ENCODE data around the gene HOXA6.
A peak's percentile ranks its signal among the peaks of the same experiment; 100 is the strongest.

HOXA6 gene

DNA sequence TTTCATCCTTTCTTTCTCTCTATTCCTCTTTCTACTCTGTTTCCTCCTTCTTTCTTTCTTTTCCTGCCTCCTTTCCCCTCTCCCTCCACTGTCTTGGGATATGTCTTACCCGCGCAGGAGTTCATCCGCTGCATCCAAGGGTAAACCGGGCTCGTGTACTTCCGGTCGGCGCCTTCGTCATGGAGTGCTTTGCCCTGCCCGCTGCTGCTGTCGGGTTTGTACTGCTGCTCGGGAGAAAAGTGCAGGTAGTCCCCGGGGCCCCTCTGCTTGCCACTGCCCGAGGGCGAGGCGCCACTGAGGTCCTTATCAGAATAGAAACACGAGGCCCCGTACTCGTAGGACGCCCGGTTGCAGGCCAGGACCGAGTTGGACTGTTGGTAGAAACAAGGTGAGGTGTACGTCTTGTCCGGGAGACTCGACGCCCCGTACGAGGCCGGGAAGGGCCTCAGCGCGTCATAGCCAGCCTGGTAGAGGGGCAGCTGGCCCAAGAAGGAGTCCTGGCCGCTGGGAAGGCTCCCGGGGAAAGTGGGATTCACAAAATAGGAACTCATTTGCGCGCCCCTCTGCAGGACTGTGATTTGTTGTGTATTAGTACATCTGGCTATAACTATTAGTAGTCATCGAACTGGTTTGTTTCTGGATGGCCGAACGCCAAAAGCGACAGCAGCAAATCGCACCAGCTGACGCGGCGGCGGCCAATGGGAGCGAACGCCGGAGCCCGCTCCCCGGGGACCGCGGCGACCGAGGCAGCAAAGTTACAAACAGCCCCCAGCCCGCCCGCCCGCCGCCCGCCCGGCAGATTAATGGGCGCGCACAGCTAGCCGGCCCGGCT, at the start of gene HOXA6:
Gene HOXA6, minus strand, starts transcription at position 576 of the 832 bp plus-strand sequence. Its CDS starts 25 bp downstream, at position 551.
- DNase-seq = no peak

DNA sequence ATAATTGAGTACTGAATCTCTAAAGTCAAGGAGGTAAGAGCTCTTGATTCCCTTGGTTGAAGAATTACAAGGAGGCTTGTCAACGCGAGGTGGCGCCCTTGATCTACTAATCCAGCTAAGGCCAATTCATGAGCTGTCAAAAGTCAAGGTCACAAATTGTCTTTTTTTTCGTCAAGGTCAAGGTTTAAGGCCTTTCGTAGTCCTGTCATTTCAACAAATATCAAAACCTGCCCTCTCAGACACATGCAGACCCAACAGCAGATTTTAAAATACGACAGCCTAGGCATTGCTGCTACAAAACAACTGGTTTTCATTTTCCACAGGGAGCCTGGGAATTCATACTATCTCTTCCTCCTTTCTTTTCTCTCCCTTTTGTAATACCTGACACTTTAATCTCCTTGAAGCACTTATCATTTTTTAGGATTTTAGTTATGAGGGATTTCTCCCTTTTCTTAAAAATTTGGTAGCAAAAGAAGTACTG, 48.8 kb upstream of the HOXA6 start:
- peak; percentile 87 for DNase-seq

DNA sequence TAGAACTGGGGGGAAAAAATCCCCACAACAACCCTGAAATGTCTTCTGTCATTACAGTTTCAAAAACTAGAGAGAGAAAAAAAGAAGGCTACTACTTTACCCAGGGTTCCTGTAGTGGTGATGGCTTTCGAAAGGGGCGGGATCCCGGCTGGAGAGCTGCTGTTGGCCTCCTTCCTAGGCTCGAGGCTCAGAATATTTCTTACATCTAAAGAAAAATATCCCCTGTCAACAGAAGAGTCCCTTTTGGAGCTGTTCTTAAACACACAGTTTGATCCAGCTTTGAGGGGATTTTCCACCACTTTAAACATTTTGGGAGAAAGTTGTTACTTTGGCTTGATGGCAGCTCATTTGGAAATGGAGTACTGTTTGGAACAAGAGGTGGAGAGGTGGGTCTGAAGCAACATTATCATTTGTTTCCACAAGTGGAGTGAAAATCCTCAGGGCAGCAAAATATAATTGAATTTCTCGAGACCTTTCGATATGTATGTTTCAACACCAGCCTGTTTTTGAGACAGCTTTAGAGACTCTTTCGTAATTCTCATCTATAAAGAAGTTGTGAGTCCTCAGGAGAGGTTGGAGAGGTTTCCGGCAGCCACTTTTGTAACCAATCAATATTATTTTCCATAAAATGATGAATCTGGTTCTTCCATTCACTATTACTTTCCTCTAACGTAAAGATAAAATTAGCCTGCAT, 47.3 kb upstream of the HOXA6 start:
- no peak for DNase-seq

DNA sequence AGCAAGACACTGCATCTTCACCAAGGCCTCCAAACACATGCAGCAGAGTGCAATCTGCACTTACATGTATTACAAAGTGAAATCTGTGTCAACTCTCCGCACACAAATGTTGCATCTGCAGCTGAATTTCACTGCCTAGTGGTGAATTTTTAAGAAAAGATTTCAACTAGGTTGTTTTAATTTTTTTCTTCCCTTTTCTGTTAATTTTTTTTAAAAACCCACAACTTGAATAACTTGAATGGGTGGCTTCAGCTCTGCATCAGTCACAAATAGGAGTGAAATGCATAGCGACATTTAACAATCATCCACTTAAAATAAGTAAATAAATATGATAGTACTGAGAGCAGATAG, 46.4 kb upstream of the HOXA6 start:
- no peak for DNase-seq

DNA sequence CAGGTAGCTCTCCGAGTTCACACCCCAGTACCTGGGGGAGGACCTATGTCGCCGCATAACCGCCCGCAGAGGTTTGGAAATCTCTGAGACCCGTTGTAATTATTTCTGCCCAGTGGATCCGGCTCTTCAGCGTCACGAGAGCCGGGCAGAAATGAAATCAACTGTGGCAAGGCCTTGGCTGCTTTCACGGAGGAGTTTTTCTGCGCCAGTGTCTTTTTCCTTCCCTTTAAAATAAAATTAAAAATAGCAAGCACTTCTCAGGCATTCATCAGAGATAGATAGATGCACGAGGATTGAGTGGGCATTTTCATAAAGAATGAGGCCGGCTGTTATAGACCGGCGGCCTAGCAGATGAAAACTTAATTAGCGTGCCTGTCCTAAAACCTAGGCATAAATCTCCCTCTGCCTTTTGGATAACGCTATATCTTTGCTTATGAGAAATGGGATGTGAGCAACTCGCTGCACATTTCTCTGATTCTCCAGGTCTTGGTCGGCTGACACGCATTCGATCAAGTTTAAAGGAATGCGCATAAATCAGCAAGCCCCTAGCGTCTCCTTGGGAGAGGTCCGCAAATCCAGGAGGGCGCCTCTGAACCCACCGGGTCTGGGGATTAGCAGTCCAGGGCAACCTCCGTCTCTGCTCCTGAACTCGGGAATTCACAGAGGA, 45.9 kb upstream of the HOXA6 start:
- DNase-seq = no peak

DNA sequence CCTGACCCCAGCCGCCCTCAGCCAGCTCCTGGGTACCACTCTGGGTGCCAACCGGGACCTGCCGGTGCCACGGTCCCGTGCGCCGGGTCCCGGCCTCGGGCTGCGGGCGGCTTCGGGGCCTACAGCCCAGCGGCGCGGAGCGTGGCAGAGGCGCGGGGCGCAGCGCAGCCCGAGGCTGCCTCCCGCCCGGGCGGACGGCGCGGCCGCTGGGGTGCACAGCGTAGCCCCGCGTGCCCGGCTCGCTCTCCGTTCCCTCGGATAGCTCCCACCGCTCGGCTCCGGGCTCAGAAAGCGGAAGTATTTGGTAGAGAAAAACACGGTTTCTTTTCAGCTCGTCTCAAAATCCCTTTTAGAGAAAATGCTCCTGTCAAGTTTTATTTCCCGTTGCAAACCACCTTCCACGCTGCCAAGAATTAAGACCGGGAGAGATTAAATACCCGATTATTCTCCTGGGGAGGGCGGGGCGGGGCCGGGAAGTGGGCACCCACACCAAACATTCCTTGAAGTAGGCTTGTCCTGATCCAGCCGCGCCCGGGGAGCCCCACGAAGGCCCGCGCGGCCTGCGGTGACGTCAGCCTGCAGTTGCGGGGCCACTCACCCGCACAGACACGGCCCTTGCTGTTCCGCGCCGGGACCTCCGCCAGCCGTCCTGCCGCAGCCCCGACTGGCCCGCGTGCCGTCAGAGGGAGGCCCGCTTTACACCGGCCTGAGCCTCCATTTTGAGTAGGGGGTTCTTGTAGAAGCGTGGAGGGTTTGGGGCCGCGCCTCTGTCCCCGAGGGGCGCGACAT, 45.2 kb upstream of the HOXA6 start:
- no peak for DNase-seq

DNA sequence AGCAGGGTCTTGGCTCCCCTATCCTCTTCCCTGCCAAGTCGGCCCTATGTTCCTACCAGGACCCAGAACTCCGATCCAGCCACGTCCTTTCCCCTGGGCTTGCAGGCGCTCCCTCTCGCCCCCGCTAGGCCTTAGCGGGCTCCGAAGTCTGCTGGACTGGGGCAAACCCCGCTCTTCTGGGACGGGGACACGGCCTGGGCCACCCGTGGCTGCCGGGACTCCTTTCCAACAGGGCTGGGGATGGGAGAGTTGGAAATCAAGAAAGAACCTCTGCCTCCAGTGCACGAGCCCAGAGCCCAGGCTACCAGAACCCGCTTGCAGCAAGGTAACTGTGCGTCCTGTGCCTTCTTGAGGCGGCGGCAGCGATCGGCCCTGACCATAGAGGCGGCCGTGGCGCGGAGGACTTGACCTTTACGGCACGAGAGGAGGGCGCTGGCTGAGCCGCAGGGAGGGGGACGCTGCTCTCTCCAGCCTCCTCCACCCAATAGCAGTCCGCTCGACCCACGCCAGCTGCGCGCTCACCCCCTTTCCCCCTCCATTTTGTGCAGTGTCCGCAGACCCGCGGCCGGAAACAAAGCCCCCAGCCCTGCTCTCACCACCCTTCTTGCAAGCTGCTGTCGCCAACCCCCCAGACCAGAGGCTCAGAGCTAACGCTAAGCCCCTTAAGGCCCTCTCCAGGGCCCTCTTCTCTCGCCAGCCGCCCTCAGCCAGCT, 44.4 kb upstream of the HOXA6 start:
- no peak for DNase-seq

DNA sequence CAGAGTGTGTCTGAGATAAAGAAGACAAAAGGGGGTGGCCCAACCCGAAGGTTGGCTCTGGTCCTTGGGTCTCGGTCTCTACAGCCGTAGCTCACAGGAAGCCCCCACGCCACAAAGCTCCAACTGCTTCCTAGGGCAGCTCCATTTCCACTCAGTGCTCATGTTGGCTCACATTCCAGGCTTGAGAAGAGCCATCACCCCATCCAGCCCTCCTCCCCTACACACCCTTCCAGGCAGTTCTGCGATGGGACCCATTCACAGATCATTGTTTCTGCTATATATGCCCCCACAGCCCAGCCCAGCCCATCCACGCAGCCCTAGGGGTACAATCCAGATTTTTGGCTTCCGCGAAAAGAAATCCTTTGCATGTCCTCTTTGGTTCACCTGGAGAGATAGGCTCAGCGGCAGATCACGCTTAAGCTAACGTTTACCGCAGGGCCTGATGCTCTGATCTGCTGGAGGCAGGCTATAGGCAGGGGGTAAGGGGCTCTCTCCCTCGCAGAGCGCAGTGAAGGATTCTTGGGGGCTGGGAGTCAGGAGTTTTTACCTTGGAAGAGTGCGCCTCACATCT, 43.7 kb upstream of the HOXA6 start:
- DNase-seq = no peak

DNA sequence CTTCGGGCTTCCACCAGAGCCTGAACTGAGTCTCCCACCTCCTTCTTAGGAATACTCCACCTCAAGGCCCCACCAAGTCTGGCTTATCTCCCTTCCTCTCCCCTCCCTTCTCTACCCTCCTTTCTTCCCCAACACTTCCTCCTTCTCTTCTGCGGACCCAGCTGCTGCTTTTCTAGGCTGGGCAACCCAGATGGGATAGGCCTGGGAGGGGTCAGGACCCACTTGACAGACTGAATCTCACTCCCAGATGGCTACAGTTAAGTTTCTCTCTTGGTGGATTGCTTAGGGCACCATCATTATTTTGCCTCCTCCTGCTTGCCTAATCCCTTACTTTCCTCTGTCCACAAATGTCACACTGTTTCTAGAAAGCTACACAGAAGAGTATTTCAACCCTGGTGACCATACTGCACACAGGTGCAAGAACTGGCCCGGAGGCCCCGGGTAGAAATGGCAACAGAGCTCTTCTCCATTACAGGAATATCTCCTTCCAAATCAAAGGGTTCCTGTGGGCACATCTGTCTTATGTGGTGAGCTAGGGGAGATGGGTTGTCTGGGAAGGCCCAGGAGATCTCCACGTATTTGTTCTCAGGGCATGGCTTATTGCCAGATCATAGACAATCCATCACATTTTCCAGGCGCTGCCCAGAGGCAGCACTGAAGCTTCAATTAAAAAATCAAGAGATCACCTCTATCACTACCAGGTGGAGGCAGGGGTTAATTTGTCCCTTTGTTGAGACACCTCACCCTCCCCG, 42.6 kb upstream of the HOXA6 start:
- DNase-seq = no peak

DNA sequence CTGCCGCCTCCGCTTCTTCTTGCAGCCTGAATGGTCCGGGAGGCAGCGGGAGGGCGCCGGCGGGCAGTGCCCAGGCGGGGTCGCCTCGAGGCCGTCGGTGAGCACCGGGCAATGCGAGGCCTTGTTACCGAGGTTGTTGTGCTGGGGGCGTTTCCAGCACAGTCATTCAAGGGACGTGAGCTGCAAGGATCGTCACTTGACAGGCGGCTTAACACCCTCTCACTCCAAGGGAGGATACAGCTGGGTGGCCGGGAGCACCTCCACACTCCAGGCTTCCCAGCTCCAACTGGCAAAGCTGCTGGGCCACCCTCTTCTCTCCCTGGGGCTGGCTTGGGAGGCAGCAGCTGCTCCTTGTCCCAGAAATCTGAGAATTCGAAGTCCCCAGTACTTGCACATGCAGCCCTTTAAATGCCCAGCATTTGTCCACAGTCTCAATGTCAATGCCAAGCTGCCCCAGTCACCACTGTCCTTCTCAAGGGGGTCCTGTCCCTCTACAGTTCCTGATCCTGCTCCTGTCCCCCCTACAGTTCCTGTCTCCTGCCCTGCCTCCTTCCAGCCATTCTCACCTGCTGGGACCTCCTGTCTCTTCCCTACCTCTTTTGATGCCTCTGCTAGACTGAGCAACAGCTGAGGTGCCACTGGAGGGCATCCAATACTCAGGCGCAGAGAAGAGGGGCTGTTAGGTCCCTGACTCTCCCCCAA, 41.9 kb upstream of the HOXA6 start:
- DNase-seq = no peak

DNA sequence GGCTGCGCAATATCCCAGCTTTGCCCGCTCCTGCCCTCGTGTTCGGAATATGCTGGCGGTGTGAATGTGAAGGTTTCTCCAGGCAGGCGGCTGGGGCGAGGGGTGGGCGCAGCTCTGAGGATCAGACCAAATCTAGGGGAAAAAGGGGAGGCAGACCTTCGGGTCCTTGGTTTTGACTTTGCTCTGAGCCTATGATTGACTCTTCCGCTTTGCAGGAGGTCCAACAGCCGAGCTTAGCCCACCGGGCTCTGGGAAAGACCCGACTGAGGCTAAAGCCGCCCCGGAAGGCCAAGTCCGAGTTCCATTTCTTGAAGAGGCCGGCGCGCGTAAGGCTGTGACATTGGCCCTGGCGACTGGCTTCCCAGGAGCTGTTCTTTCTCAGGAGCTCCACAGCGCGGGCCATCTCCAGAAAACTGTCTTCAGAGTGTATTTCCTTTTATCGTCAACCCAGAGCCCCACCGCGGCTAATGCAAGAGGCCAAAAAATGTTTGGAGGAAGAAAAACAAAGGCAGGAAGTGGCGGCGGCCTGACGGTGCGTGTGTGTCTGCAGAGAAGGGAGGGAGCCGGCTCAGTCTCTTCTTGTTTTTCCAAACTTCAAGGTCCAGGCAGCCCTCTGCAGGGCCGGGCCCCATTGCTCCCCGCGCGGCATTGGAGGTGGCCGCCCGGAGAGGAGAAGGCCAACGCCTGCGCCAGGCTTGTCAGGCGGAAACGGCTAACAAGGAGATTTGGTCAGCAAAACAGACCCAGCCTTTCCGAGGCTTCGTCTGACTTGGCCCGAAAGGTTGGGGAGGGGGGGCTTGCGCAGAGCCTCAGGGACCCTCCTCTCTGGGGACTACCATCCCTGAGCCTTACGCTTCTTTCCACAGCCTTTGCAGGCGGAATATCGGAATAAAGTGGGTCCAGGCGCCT, 41.1 kb upstream of the HOXA6 start:
- DNase-seq = peak; percentile 69

DNA sequence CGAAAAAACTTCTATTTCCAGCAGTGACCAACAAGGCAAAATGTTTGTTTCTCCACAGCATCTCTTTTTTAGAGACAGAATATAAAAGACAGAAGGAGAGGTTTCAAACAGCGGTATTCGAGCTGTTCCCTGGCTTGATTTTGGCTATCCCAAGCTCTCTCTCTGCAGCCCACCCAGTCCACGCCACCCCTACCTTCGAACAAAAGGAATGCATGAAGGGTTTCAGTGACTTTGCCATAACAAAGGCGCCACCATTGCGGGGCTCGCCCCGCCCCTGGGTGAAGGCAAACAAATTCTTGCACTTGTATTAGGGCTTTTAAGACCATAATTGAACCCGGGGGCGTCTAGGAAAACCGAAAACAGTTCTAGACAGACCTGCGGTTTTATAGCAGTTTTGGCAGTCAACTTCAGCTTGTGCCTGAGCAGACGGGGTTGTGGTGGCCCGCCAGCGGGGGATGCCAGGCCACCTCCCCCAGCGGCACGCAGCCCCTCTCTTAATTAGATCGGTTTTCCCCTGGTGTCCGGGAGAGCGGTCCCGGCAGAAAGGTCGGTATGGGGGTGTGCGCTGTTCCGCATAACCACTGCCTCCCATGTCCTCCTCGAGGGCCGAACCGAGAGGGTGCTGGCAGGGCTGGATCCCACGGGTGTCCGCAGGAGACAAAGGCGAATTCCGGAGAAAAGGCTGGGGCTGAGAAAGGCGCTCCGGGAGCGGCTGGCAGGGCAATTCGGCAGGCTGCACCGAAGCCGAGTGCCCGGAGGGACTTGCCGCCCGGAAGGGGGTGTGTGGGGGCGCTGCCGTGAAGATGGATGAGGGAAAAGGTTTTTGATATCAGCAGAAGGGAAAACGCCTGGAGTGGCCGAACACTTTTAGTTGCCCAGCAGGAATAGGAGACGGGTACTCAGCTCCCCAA, 40.2 kb upstream of the HOXA6 start:
- DNase-seq = no peak

DNA sequence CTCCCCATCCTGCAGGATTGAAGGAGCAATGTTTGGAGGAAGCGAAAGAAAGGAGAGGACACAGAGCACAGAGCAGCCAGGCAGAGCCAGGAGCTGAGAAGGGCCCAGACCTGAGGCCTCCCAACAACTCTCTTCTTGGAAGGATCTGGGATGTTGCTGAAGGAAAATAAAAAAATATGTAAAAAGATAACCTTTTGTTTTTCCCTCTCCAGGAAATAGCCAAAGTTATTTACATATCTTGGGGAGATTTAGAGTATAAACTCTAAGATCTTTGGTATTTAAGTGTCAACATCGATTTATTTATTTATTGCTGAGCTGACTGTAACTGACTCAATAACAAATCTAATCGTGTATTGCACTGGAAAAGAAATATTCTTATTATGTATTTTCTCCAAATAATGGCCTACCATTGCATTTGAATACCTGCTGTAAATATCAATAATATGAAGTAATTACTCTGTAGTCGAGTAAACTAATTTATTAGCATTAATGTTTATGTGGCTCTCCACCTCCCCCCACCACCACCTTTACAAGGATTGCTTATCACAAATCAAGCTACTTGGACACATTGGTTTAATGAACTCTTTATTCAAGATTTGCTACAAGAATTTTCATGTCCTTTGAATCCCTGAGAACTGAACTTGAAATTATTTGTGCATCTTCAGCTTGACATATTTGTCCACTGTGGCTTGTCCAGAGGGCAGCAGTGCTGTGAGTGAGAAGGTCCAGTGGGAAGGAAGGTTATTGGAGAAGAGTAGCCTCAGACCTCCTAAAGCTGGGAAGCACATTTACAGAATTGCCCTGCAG, 39.3 kb upstream of the HOXA6 start:
- DNase-seq = no peak

DNA sequence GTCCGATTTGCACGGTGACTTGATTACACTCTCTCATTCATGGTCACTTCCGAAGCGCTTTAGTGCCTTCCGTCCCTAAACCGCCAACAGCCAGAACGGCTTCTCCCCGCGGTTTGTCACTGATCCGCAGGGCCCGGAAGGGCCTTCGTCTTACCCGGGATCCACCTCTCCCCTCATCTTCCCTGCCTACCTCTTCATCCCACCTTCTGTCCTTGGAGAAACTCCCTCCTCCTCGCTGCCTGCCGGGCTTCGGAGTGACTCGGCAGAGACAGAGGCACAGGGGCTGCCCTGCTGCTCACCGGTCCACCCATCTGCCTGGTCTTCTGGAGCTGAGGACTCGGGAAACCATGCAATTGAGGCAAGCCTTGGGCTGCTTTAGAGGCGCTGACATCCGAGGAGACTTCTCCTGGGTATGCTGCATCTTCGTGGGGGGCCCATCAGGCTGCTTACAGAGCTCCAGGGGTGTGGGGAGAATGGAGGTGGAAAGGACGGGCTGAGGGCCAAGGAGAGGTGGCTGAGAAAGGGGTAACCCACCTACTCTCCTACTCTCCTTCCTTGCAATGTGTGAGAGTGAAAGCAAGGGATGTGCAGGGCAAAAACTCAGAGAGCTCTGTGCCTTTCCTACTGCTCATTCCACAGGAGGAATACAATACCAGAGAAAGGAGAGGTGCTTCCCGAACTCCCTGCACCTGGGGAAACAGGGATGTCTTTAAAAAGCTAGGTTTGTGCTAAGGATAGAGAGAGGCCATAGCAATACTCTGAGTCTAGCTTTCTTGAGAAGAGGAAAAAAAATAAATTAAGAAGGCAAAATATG, 38.5 kb upstream of the HOXA6 start:
- DNase-seq = no peak

DNA sequence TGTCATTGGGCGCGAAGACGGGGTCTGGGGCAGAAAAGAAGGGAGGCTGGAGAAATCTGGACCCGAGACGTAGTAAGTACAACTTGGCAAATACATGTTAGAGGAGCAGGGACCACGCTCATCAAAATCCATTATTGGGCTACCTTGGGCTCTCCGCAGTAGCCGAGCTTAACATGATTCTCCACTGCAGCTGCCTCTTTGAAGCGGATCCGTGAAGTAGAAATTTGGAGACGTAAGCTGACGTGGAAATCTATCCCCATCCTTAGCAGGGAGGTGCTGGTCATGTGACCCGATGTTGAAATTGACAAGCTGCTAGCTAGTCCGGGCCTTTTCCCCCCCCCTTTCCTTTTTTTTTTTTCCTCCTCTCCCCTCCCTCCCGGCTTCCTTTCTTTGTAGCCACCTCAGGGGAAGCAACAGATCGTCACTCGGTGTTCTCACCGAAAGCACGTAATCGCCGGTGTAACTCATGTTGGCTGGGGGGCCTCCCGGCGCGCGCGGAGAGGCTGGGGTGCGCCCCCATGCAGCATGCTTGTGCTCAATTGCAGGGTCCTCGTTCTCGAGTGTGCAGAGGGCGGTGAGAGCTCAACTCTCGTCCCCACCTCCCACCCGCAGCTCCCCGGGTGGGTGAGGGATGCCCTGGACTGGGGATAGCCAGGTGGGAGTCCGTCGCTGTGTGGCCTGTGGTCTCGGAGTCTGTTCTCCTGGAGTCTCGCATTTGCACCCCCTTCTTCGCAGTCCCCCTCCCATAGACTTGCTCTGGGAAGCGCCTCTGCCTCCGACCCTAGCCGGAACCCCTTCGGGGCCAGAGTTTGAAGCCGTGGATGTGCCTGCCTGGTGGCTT, 37.7 kb upstream of the HOXA6 start, which contains the start of gene HOXA11:
Gene HOXA11, minus strand, starts transcription at position 220 of the 841 bp plus-strand sequence. Its CDS starts 88 bp downstream, at position 132.
- no peak for DNase-seq

Data from CD4-positive, alpha-beta T cell treated with Interleukin-6 for 4 hours (primary cell).